COR-L47 (cell line): Measurements from ENCODE around the gene PGF.
"Not testable (repeated sequence)": the region's sequence is repeated elsewhere in the genome, so short reads cannot be mapped to it uniquely, and the experiment has no call there.

Source experiments
- DNase-seq: peaks from one replicate; lab custom pipeline; 2025; lab: John Stamatoyannopoulos, UW

Gene PGF

GRCh38 chr14:74942181-74942580 is 13.2 kb downstream of the PGF start:
- DNase-seq: no peak

- DNase-seq: no peak
Measured at GRCh38 chr14:74941676-74942097, 13.7 kb downstream of the PGF start.

GRCh38 chr14:74940956-74941565 is 14.3 kb downstream of the PGF start:
- no peak for DNase-seq

GRCh38 chr14:74938531-74939495 is 16.6 kb downstream of the PGF start:
- DNase-seq: no peak

- DNase-seq: no peak
Measured at GRCh38 chr14:74937171-74937570, 18.2 kb downstream of the PGF start.

- no peak for DNase-seq
Measured at GRCh38 chr14:74936731-74937130, 18.7 kb downstream of the PGF start.

GRCh38 chr14:74936151-74936550 is 19.2 kb downstream of the PGF start:
- DNase-seq: no peak

GRCh38 chr14:74935360-74935680 is 20.1 kb downstream of the PGF start:
- no peak for DNase-seq

GRCh38 chr14:74934476-74935359 is 20.7 kb downstream of the PGF start:
- DNase-seq: no peak

GRCh38 chr14:74934041-74934440 is 21.4 kb downstream of the PGF start:
- no peak for DNase-seq

GRCh38 chr14:74932936-74933335 is 22.5 kb downstream of the PGF start:
- not testable (repeated sequence) for DNase-seq

GRCh38 chr14:74932401-74932901 is 22.9 kb downstream of the PGF start:
- no peak for DNase-seq

- not testable (repeated sequence) for DNase-seq
Measured at GRCh38 chr14:74931744-74932143, 23.7 kb downstream of the PGF start.

GRCh38 chr14:74929242-74929641 is 26.2 kb downstream of the PGF start:
- no peak for DNase-seq

GRCh38 chr14:74927225-74927624 is 28.2 kb downstream of the PGF start:
- no peak for DNase-seq

- no peak for DNase-seq
Measured at GRCh38 chr14:74924061-74924460, 31.3 kb downstream of the PGF start.

- DNase-seq: peak; percentile 89
Measured at GRCh38 chr14:74922752-74923401, 32.5 kb downstream of the PGF start, which contains the start of gene RPS6KL1. Gene RPS6KL1 (minus strand): TSS chr14:74923260. CDS start chr14:74921541, 1,719 bp downstream.

- DNase-seq: no peak
Measured at GRCh38 chr14:74921987-74922751, 33.2 kb downstream of the PGF start.

- no peak for DNase-seq
Measured at GRCh38 chr14:74921053-74921620, 34.3 kb downstream of the PGF start.

GRCh38 chr14:74920281-74920680 is 35.1 kb downstream of the PGF start:
- DNase-seq: no peak
